AG10803 (cell line): ENCODE data around the gene NALCN.
"Not testable (repeated sequence)": the region's sequence is repeated elsewhere in the genome, so short reads cannot be mapped to it uniquely, and the experiment has no call there.

Experiments
- DNase-seq: peaks from one replicate; pipeline ENCODE4 v3.0.0; 2010; ENCODE audit warnings: low read depth
- H3K4me3 ChIP-seq: 2 replicates; pipeline ENCODE4 v1.5.1; 2011; ENCODE audit warnings: mild to moderate bottlenecking, low read length, control low read depth
- TF ChIP-seq, protein P1 (sequence below): conservative IDR thresholded peaks from 2 replicates; pipeline ENCODE4 v1.5.1; 2011; ENCODE audit warnings: mild to moderate bottlenecking, low read length, control low read depth, inconsistent platforms

The NALCN gene

GRCh38 chr13:101326710-101327109 lies 89.6 kb downstream of the NALCN start:
- no peak overlapping the region for H3K4me3 ChIP-seq
- TF ChIP-seq, protein P1, sequence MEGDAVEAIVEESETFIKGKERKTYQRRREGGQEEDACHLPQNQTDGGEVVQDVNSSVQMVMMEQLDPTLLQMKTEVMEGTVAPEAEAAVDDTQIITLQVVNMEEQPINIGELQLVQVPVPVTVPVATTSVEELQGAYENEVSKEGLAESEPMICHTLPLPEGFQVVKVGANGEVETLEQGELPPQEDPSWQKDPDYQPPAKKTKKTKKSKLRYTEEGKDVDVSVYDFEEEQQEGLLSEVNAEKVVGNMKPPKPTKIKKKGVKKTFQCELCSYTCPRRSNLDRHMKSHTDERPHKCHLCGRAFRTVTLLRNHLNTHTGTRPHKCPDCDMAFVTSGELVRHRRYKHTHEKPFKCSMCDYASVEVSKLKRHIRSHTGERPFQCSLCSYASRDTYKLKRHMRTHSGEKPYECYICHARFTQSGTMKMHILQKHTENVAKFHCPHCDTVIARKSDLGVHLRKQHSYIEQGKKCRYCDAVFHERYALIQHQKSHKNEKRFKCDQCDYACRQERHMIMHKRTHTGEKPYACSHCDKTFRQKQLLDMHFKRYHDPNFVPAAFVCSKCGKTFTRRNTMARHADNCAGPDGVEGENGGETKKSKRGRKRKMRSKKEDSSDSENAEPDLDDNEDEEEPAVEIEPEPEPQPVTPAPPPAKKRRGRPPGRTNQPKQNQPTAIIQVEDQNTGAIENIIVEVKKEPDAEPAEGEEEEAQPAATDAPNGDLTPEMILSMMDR = no peak
- no peak for DNase-seq

DNA sequence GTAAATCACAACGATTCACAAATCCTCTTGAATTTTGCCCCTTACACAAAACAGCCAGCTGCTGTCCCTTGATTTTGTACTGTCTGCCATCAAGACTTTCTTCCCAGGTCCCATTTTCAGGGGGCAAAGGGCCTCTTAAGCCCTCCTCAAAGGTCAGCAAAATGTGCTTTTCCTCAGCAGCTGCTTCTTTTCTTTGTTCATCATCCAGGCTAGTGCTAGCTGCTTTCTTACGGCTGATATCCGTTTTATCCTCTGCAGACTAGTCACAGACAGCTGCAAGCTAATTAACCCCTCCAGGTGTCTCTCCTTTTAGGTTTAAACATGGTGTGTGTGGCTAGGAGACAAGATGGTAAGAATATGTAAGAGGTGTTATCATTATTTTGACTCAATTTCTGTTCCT lies 90.9 kb downstream of the NALCN start:
- TF ChIP-seq, protein P1 = no peak
- no peak for DNase-seq
- no peak overlapping the region for H3K4me3 ChIP-seq

DNA sequence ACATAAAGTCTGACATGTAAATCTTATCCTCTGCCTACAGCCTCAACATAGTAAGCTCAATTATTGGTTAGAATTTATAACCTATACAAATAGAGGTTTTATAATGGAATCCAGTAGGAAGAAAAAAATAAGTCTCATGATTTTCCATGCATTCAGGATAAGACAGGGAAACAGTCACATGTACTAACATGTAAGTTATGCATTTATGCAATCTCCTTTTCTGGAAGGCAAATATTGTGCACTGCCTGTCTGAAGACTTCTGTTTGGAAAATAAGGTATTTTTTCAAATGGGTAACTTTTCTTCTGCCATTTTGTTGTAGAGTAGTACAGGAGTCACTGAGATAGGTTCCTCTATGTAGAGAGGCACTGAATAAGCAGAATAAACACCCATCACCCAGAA lies 92.7 kb downstream of the NALCN start:
- H3K4me3 ChIP-seq = no peak overlapping the region
- no peak for DNase-seq
- TF ChIP-seq, protein P1 = no peak

GRCh38 chr13:101317986-101318523 lies 98.3 kb downstream of the NALCN start:
- no peak overlapping the region for H3K4me3 ChIP-seq
- TF ChIP-seq, protein P1 = no peak
- no peak for DNase-seq

GRCh38 chr13:101313479-101313878 lies 102.8 kb downstream of the NALCN start:
- not testable (repeated sequence) for H3K4me3 ChIP-seq, DNase-seq

DNA sequence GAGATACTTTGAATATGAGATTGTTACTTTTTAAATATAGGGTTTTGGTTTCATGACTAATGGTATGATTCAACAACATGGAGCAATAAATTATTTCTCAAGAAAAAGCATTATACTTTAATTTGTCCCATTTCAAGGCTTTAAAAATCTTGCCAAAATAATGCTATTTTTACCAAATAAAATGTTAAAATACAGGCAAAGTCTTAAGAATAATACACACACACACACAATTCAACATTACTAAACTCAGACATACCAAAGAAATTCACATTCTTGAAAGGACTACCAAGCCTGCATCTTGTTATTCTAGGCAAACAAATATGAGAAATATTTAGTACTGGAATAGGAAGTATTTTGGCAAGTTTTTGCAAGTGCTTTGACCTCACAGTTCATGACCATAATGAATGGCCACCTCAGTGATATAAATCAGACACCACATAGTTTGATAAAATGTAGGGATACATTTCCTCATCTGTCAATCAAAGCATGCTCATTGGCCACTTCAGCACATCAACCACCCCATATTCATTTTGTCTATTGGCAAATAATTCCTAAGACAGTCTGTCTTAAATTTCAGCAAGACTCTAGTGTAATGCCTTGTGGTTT lies 107.2 kb downstream of the NALCN start:
- peak; percentile 98 for DNase-seq
- H3K4me3 ChIP-seq = no peak overlapping the region
- TF ChIP-seq, protein P1 = no peak

- peak; percentile 30 for DNase-seq
- TF ChIP-seq, protein P1 = no peak
- H3K4me3 ChIP-seq = no peak overlapping the region
These were observed 107.9 kb downstream of the NALCN start for GRCh38 chr13:101308247-101309013.
